ENCODE measurements around the gene ENO3. TPM values are rescaled to one million over a fixed set of nuclear protein-coding genes. Genes with fewer than 3 reads are reported as not detected.

Gene ENO3
- total RNA-seq, 1 experiment from 2014 or later, result 29.0 TPM

DNA sequence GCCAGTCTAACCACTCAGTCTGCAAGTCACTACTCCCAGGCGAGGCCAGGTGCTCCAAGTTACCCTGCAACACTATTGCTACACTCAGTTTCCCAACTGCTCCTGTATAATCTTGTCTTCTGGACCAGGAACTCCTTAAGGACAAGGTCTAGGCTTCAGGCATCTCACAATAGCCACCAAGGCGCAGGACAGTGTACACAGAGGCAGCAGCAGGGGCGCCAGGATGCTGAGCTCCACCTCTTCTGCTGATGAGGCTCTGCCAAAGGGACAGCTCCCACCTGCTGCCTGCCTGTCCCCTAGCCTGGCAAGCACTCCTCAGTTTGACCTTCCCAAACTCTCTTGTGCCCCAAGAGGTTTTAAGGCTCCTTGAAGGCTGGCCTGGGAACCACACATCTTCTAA lies 14.5 kb upstream of the ENO3 start:
- H3K79me2 ChIP-seq (ENCODE audit: low read depth), result peaks cover 27% of the 10 kb centered on the region
- no peaks in the 10 kb centered on the region; the same call in 1 of the 2 replicates for H4K20me1 ChIP-seq (ENCODE audit: insufficient read depth)
- CTCF ChIA-PET, result interaction anchor here (0.8 kb wide), 1 partner anchor 12 kb away, joined by 4 read pairs; no protein-coding TSS in a partner anchor
- peaks cover 25% of the 10 kb centered on the region for H3K4me1 ChIP-seq (replicated peaks; ENCODE audit: insufficient read depth)
- no peak overlapping the region for H2AFZ ChIP-seq
- no peaks in the 10 kb centered on the region for H3K27me3 ChIP-seq (ENCODE audit: insufficient read depth, low read depth)
- no peaks in the 10 kb centered on the region for H3K9me2 ChIP-seq (ENCODE audit: insufficient read depth)
- H3K4me2 ChIP-seq, result no peak overlapping the region
- no peak for DNase-seq
- POLR2A ChIA-PET (ENCODE audit: unreplicated experiment), result no interaction called here
- peaks cover 37% of the 10 kb centered on the region for H3F3A ChIP-seq (ENCODE audit: insufficient read depth, low read depth)
- H3K4me3 ChIP-seq, result no peak overlapping the region
- H3K9me3 ChIP-seq (ENCODE audit: insufficient read depth, low read depth), result no peaks in the 10 kb centered on the region
- H3K27ac ChIP-seq, result no peak overlapping the region
- TF ChIP-seq EZH2 (IDR thresholded peaks at IDR 0.05; ENCODE audit: low read depth), result no peak
- TF ChIP-seq, protein P1, sequence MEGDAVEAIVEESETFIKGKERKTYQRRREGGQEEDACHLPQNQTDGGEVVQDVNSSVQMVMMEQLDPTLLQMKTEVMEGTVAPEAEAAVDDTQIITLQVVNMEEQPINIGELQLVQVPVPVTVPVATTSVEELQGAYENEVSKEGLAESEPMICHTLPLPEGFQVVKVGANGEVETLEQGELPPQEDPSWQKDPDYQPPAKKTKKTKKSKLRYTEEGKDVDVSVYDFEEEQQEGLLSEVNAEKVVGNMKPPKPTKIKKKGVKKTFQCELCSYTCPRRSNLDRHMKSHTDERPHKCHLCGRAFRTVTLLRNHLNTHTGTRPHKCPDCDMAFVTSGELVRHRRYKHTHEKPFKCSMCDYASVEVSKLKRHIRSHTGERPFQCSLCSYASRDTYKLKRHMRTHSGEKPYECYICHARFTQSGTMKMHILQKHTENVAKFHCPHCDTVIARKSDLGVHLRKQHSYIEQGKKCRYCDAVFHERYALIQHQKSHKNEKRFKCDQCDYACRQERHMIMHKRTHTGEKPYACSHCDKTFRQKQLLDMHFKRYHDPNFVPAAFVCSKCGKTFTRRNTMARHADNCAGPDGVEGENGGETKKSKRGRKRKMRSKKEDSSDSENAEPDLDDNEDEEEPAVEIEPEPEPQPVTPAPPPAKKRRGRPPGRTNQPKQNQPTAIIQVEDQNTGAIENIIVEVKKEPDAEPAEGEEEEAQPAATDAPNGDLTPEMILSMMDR (conservative IDR thresholded peaks at IDR 0.05), result no peak
- intact Hi-C loops (cut with micrococcal nuclease; ENCODE audit: unreplicated experiment), result no loop called here
- peaks cover 5% of the 10 kb centered on the region; the same call in 1 of the 2 replicates for H3K36me3 ChIP-seq (ENCODE audit: low read depth)
- no TSS peak for BruUV-seq (replicated peaks)

DNA sequence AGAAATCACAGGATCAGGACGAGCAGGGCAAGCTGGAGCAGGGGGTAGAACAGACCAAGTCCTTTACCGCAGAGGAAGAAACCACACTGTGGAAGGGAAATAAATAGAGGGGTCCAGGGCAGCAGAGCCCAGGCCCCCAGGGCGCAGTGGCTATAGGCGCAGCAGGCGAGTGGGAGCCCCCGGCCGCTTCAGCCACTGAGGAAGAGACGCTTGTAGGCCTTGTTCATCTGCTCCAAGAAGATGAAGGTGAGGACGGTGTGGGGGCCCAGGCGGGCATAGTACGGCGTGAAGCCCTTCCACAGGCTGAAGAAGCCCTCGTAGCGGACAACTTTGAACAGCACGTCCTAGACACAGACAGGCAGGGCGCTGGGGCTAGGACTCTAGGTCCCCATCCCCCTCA lies 13.4 kb upstream of the ENO3 start:
- BruUV-seq (replicated peaks), result no TSS peak
- CTCF ChIA-PET, result no interaction called here
- peaks cover 48% of the 10 kb centered on the region for H3F3A ChIP-seq (ENCODE audit: insufficient read depth, low read depth)
- H3K79me2 ChIP-seq (ENCODE audit: low read depth), result peaks cover 38% of the 10 kb centered on the region
- no peak overlapping the region for H2AFZ ChIP-seq
- TF ChIP-seq, protein P1 (conservative IDR thresholded peaks at IDR 0.05), result no peak
- TF ChIP-seq EZH2 (IDR thresholded peaks at IDR 0.05; ENCODE audit: low read depth), result no peak
- intact Hi-C loops (cut with micrococcal nuclease; ENCODE audit: unreplicated experiment), result no loop called here
- H3K9me3 ChIP-seq (ENCODE audit: insufficient read depth, low read depth), result no peaks in the 10 kb centered on the region
- POLR2A ChIA-PET (ENCODE audit: unreplicated experiment), result no interaction called here
- no peaks in the 10 kb centered on the region for H3K9me2 ChIP-seq (ENCODE audit: insufficient read depth)
- H3K4me2 ChIP-seq, result no peak overlapping the region
- H3K27ac ChIP-seq, result no peak overlapping the region
- no peaks in the 10 kb centered on the region; the same call in 1 of the 2 replicates for H4K20me1 ChIP-seq (ENCODE audit: insufficient read depth)
- peaks cover 11% of the 10 kb centered on the region for H3K36me3 ChIP-seq (ENCODE audit: low read depth)
- H3K4me3 ChIP-seq, result no peak overlapping the region
- no peaks in the 10 kb centered on the region for H3K27me3 ChIP-seq (ENCODE audit: insufficient read depth, low read depth)
- H3K4me1 ChIP-seq (replicated peaks; ENCODE audit: insufficient read depth), result peaks cover 31% of the 10 kb centered on the region
- DNase-seq, result no peak

DNA sequence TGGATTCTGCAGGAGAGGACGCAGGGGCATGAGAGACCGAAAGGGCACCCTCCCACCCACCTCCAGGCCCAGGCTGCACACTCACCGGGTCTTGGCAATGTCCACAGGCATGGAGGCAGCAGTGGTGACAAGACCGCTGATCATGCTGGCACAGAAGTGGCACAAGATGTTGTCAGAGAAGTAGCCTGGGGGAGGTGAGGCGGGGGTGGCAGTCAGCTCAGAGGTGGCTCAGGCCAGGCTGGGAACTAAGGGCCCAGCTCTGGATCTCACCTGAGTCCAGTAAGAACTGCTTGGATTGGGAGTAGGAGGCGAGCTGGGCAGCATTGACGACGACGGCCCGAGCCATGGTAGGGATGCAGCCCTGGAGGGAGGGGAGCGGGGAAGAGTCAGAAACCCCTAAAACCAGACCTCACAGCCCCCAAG lies 12.8 kb upstream of the ENO3 start:
- Histone ChIP-seq H3K4me1 (replicated peaks; ENCODE audit: insufficient read depth) (peaks cover 31% of the 10 kb centered on the region), H3F3A (ENCODE audit: insufficient read depth, low read depth) (peaks cover 53% of the 10 kb centered on the region), H3K36me3 (ENCODE audit: low read depth) (peaks cover 12% of the 10 kb centered on the region), H3K27me3 (ENCODE audit: insufficient read depth, low read depth) (no peaks in the 10 kb centered on the region), H3K9me3 (ENCODE audit: insufficient read depth, low read depth) (no peaks in the 10 kb centered on the region), H4K20me1 (ENCODE audit: insufficient read depth) (no peaks in the 10 kb centered on the region; the same call in 1 of the 2 replicates), H3K27ac (no peak overlapping the region), H3K4me2 (peak overlapping the region; percentile 100), H3K79me2 (ENCODE audit: low read depth) (peaks cover 44% of the 10 kb centered on the region), H2AFZ (no peak overlapping the region), H3K4me3 (no peak overlapping the region; the same call in 1 of the 2 replicates), H3K9me2 (ENCODE audit: insufficient read depth) (no peaks in the 10 kb centered on the region)
- no peak for DNase-seq
- no peak for TF ChIP-seq EZH2 (IDR thresholded peaks at IDR 0.05; ENCODE audit: low read depth)
- TF ChIP-seq, protein P1 (conservative IDR thresholded peaks at IDR 0.05), result no peak
- ChIA-PET POLR2A (ENCODE audit: unreplicated experiment) (no interaction called here), CTCF (no interaction called here)
- BruUV-seq (replicated peaks), result no TSS peak
- intact Hi-C loops (cut with micrococcal nuclease; ENCODE audit: unreplicated experiment), result no loop called here

All from PC-9 (cell line).